Epithelial cell of proximal tubule (primary cell): ENCODE data around the gene TMEM14B. TPM values are rescaled to one million over a fixed set of nuclear protein-coding genes. Genes with fewer than 3 reads are reported as not detected.
A peak's percentile ranks its signal among the peaks of the same experiment; 100 is the strongest.

Source experiments
- DNase-seq: peaks from one replicate; pipeline ENCODE4 v3.0.0-alpha.2; 2011; ENCODE audit warnings: low read depth
- H3K4me3 ChIP-seq: 2 replicates; pipeline ENCODE4 v1.5.1; 2011; ENCODE audit warnings: low read depth, mild to moderate bottlenecking, low read length
- total RNA-seq: library from RNA; depleted of rRNA; stranded (reverse); fragments of >200 nt; gene quantifications from 2 replicates; pipeline ENCODE4 v1.2.3, GENCODE V29; 2015
- TF ChIP-seq, protein P1 (sequence below): conservative IDR thresholded peaks from 2 replicates; pipeline ENCODE4 v1.5.1; 2012; ENCODE audit warnings: low read depth, mild to moderate bottlenecking, low read length

The TMEM14B gene
- total RNA-seq, 1 donor from 2014 or later, result 240 TPM

GRCh38 chr6:10721850-10722569, 25.6 kb upstream of the TMEM14B start:
- TF ChIP-seq, protein P1, sequence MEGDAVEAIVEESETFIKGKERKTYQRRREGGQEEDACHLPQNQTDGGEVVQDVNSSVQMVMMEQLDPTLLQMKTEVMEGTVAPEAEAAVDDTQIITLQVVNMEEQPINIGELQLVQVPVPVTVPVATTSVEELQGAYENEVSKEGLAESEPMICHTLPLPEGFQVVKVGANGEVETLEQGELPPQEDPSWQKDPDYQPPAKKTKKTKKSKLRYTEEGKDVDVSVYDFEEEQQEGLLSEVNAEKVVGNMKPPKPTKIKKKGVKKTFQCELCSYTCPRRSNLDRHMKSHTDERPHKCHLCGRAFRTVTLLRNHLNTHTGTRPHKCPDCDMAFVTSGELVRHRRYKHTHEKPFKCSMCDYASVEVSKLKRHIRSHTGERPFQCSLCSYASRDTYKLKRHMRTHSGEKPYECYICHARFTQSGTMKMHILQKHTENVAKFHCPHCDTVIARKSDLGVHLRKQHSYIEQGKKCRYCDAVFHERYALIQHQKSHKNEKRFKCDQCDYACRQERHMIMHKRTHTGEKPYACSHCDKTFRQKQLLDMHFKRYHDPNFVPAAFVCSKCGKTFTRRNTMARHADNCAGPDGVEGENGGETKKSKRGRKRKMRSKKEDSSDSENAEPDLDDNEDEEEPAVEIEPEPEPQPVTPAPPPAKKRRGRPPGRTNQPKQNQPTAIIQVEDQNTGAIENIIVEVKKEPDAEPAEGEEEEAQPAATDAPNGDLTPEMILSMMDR, result no peak
- H3K4me3 ChIP-seq, result peak overlapping the region; percentile 77
- DNase-seq, result no peak

DNA sequence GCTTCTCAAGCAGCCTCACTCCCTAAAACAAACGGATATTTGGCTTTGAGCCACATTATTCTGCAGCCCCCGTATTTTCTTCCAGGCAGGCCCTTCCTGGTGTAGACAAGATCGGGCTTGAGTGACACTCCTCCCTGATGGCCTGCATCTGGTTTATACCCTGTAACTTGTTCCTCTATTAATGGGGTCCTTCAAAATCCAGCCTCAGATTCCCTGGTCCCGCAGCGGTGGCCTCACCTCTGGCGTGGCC, 25.1 kb upstream of the TMEM14B start:
- TF ChIP-seq, protein P1, result no peak
- H3K4me3 ChIP-seq, result peak overlapping the region; percentile 77
- no peak for DNase-seq

DNA sequence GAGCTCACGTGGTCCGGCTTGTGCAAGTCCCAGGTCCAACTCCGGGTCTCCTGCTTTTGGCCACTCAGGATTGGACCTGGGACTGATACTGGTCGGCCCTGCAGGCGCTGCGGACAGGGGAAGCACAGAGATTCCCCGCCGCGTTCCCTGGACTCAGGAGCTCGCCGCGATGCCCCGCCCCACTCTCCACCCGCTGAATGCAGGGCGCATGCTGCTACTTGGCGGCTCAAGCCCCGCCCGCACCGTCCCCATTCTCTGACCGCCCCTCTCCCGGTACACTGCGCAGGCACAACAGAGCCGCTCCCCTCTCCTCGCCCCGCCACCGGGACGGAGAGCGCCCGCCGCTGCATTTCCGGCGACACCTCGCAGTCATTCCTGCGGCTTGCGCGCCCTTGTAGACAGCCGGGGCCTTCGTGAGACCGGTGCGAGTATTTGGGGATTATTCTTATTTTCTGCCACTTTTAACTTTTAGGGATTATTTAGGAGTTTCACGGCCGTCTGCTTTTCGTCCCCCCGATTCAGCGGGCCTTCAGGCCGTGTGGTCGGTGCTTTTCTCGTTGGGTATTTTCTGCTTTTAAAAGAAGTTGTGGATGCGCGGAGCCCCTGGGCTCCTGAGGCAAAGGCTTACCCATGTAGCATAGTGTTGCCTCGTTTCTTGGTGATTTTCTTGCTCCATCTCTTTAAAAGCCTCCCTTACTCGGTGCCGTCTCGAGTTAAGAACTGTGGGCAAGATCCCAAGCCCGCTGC, 24.6 kb upstream of the TMEM14B start, which contains the start of gene TMEM14C:
TMEM14C (plus strand) TSS at position 251 of the 747 bp plus-strand sequence. CDS start 1,544 bp downstream, outside the sequence.
- DNase-seq, result peak; percentile 79
- TF ChIP-seq, protein P1, result no peak
- peak within 1 kb of the TSS; percentile 77 for H3K4me3 ChIP-seq

DNA sequence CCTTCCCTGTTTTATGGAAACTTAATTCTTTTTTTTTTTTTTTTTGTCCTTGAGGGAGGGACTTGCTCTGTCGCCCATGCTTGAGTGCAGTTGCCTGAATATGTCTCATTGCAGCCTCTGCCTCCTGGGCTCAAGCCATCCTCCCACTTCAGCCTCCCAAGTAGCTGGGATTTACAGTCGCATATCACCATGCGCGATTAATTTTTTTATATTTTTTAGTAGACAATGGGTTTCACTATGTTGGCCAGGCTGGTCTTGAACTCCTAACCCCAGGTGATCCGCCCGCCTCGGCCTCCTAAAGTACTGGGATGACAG, 24.1 kb upstream of the TMEM14B start:
- TF ChIP-seq, protein P1, result no peak
- peak overlapping the region; percentile 77 for H3K4me3 ChIP-seq
- DNase-seq, result no peak

GRCh38 chr6:10725044-10725443, 22.6 kb upstream of the TMEM14B start:
- DNase-seq, result no peak
- no peak overlapping the region for H3K4me3 ChIP-seq
- TF ChIP-seq, protein P1, result no peak

DNA sequence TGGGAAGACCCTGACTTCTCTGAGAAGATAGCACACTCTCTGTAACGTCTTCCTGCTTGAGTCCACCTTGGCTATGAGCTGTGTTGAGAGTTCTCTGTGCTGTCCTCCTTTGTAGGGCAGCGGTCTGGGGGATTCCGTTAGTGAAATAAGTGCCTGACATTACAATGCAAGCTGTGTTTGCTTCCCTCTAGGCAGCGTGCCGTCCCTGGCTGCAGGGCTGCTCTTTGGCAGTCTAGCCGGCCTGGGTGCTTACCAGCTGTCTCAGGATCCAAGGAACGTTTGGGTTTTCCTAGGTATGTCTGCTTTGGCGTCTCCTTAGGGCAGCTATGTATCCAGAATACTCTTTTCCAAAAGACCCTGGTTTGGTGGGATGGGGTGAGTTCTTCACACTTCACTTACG, 21.9 kb upstream of the TMEM14B start:
- TF ChIP-seq, protein P1, result no peak
- no peak overlapping the region for H3K4me3 ChIP-seq
- no peak for DNase-seq

- no peak for DNase-seq
- H3K4me3 ChIP-seq, result no peak overlapping the region
- TF ChIP-seq, protein P1, result no peak
These were observed 17.4 kb upstream of the TMEM14B start for GRCh38 chr6:10730254-10730653.
